HepG2 (cell line): ENCODE data around the gene ZNF528. TPM values are rescaled to one million over a fixed set of nuclear protein-coding genes. Genes with fewer than 3 reads are reported as not detected.

Source experiments
- ATAC-seq: fragments of 200-7000 bp; cut with Tn5 transposase; 3 replicates; pipeline ENCODE4 v1.9.1; 2020; ENCODE audit warnings: mild to moderate bottlenecking, moderate library complexity
- BruUV-seq: library from RNA; stranded (reverse); fragments of 400-500 nt; replicated peaks from 2 replicates; lab custom pipeline; 2021; lab: Mats Ljungman, UMichigan
- CTCF ChIA-PET: fragments of 300-600 bp; formaldehyde crosslinking; extraction: SDS; loops from one replicate; lab custom pipeline; 2021; ENCODE audit warnings: low total read pairs, inconsistent platforms, low intra/inter-chr PET ratio; lab: Yijun Ruan, JAX
- POLR2A ChIA-PET: fragments of 350-600 bp; sonication (Branson Sonifier 250); formaldehyde crosslinking; loops from one replicate; lab custom pipeline; 2020; ENCODE audit warnings: antibody characterized with exemption, inconsistent platforms; lab: Yijun Ruan, JAX
- DNase-seq: peaks from one replicate; pipeline ENCODE4 v3.0.0-alpha.2; 2015; ENCODE audit warnings: low spot score
- FAIRE-seq: peaks from 3 replicates; lab custom pipeline; 2011; peaks lifted over from hg19 to GRCh38; lab: Jason Lieb, UNC
- H2AFZ ChIP-seq: one replicate; pipeline ENCODE4 v1.6.1; 2011; ENCODE audit warnings: low read length, inconsistent platforms
- H3K27ac ChIP-seq: fragments of 300-600 bp; 3 replicates; pipeline ENCODE4 v1.8.0; 2011; ENCODE audit warnings: mixed run types, mild to moderate bottlenecking, mixed read lengths, low read length, inconsistent platforms; ENCODE audit not compliant: insufficient read depth; ENCODE audit errors: extremely low read length
- H3K27me3 ChIP-seq, 2 experiments: fragments of 200-600 bp in 1 of 2; 2 replicates in 1 of 2; 3 replicates in 1 of 2; pipeline versions ENCODE4 v1.6.0 to v1.8.0; 2011; ENCODE audit warnings: low read length in 2 of 2, mild to moderate bottlenecking in 2 of 2, moderate library complexity in 2 of 2, inconsistent platforms in 1 of 2; ENCODE audit not compliant: insufficient read depth in 2 of 2, control insufficient read depth in 1 of 2
- H3K36me3 ChIP-seq, 2 experiments: fragments of 200-600 bp in 1 of 2; replicated peaks in 1 of 2; 2 replicates in 1 of 2; 3 replicates in 1 of 2; pipeline versions ENCODE4 v1.5.1 to v1.8.0; 2011; ENCODE audit warnings: low read length in 2 of 2, inconsistent platforms in 1 of 2; ENCODE audit not compliant: insufficient read depth in 2 of 2, control insufficient read depth in 1 of 2
- H3K4me1 ChIP-seq: 2 replicates; pipeline ENCODE4 v1.5.1; 2012; ENCODE audit warnings: low read length, inconsistent platforms; ENCODE audit not compliant: insufficient read depth
- H3K4me2 ChIP-seq: 2 replicates; pipeline ENCODE4 v1.6.0; 2011; ENCODE audit warnings: low read depth, low read length, inconsistent platforms
- H3K4me3 ChIP-seq, 3 experiments: fragments of 200-600 bp in 1 of 3; sonication (generic), shearing (Covaris generic) in 1 of 3; replicated peaks in 1 of 3; 2 replicates each; pipeline ENCODE4 v1.5.1; 2011 to 2016; ENCODE audit warnings: low read length in 3 of 3, inconsistent platforms in 2 of 3, low read depth in 2 of 3, mild to moderate bottlenecking in 2 of 3, control low read depth in 1 of 3, mixed read lengths in 1 of 3; ENCODE audit not compliant: insufficient read depth in 1 of 3
- H3K79me2 ChIP-seq: one replicate; pipeline ENCODE4 v1.6.1; 2011; ENCODE audit warnings: low read length, inconsistent platforms; ENCODE audit not compliant: insufficient read depth
- H3K9ac ChIP-seq: 2 replicates; pipeline ENCODE4 v1.6.0; 2011; ENCODE audit warnings: mild to moderate bottlenecking, low read depth, low read length, inconsistent platforms; ENCODE audit not compliant: insufficient read depth
- H3K9me3 ChIP-seq: 2 replicates; pipeline ENCODE4 v1.5.1; 2012; ENCODE audit warnings: mild to moderate bottlenecking, low read length
- H4K20me1 ChIP-seq: 2 replicates; pipeline ENCODE4 v1.6.0; 2011; ENCODE audit warnings: inconsistent platforms, mild to moderate bottlenecking, low read length, moderate library complexity; ENCODE audit not compliant: insufficient read depth
- ATM ChIP-seq: fragments of 450-650 bp; IDR thresholded peaks from 2 replicates; pipeline ENCODE4 v1.7.1; 2017; ENCODE audit warnings: mild to moderate bottlenecking, borderline replicate concordance
- GATA4 ChIP-seq: sonication (generic); IDR thresholded peaks from 2 replicates; pipeline ENCODE4 v1.6.1; 2016; ENCODE audit warnings: antibody characterized with exemption, low read depth, borderline replicate concordance
- GATAD2A ChIP-seq: IDR thresholded peaks from 2 replicates; pipeline ENCODE4 v1.6.1; 2016
- HMGA1 ChIP-seq: sonication (generic); formaldehyde crosslinking; conservative IDR thresholded peaks from 2 replicates; pipeline ENCODE4 v1.4.0; 2020; ENCODE audit warnings: missing genetic modification reagents
- ISL2 ChIP-seq: sonication (generic); formaldehyde crosslinking; IDR thresholded peaks from 2 replicates; pipeline ENCODE4 v1.5.0; 2020; ENCODE audit warnings: missing genetic modification reagents
- KMT2B ChIP-seq: IDR thresholded peaks from 2 replicates; pipeline ENCODE4 v1.6.1; 2016; ENCODE audit warnings: missing genetic modification reagents, missing compliant biosample characterization
- MBD4 ChIP-seq: IDR thresholded peaks from 2 replicates; pipeline ENCODE4 v1.6.1; 2012; ENCODE audit warnings: low read length, inconsistent platforms, borderline replicate concordance
- PHF5A ChIP-seq: IDR thresholded peaks from one replicate; pipeline ENCODE4 v1.6.1; 2018; ENCODE audit warnings: low read depth, missing genetic modification reagents; ENCODE audit not compliant: unreplicated experiment
- SKI ChIP-seq: fragments of 450-650 bp; IDR thresholded peaks from one replicate; pipeline ENCODE4 v1.6.1; 2018; ENCODE audit warnings: mild to moderate bottlenecking; ENCODE audit not compliant: partially characterized antibody
- TAF1 ChIP-seq: sonication (generic); formaldehyde crosslinking; IDR thresholded peaks from 2 replicates; pipeline ENCODE4 v1.4.0; 2020; ENCODE audit warnings: missing genetic modification reagents
- ZNF10 ChIP-seq: sonication (generic); formaldehyde crosslinking; IDR thresholded peaks from 2 replicates; pipeline ENCODE4 v1.4.0; 2020; ENCODE audit warnings: mild to moderate bottlenecking, low read depth, missing genetic modification reagents, borderline replicate concordance
- ZNF205 ChIP-seq: IDR thresholded peaks from 2 replicates; pipeline ENCODE4 v1.6.1; 2018; ENCODE audit warnings: missing biosample characterization, missing genetic modification reagents
- ZNF225 ChIP-seq: sonication (generic); formaldehyde crosslinking; IDR thresholded peaks from 2 replicates; pipeline ENCODE4 v1.4.0; 2020; ENCODE audit warnings: mild to moderate bottlenecking, missing genetic modification reagents
- ZNF329 ChIP-seq: sonication (generic); formaldehyde crosslinking; IDR thresholded peaks from 2 replicates; pipeline ENCODE4 v1.9.0; 2021; ENCODE audit warnings: low read depth, mild to moderate bottlenecking, missing genetic modification reagents
- ZNF510 ChIP-seq: sonication (generic); formaldehyde crosslinking; IDR thresholded peaks from 2 replicates; pipeline ENCODE4 v1.4.0; 2020; ENCODE audit warnings: low read depth, mild to moderate bottlenecking, missing genetic modification reagents
- ZNF644 ChIP-seq: IDR thresholded peaks from 2 replicates; pipeline ENCODE4 v1.6.1; 2016; ENCODE audit warnings: low read depth
- WGBS: methylation state at CpG from one replicate; pipeline ENCODE4 v1.1.6; 2017; ENCODE audit warnings: low lambda C conversion rate; 5-methylcytosine and 5-hydroxymethylcytosine counted together
- in situ Hi-C: cut with HindIII; loops from 2 replicates; pipeline ENCODE4 v1.10.0; 2017; ENCODE audit warnings: low pct_unique_long_range_greater_than_20kb; ENCODE audit not compliant: extremely low pct_ligation_motif_present
- intact Hi-C: fragments of 100-400 bp; cut with micrococcal nuclease; formaldehyde crosslinking; loops from one replicate; pipeline ENCODE4 v1.10.0; 2022; ENCODE audit not compliant: unreplicated experiment
- polyA plus RNA-seq, 8 experiments: library from polyadenylated mRNA; depleted of rRNA in 3 of 8; stranded (reverse) in 7 of 8; unstranded in 1 of 8; fragments of >200 nt; fragmentation: Illumina TruSeq in 4 of 8; extraction: Trizol in 4 of 8; gene quantifications; 2 replicates each; pipeline versions ENCODE4 v1.2.1 to v1.2.3, GENCODE V29; 2011 to 2016; ENCODE audit warnings: low read depth in 4 of 8, missing spikeins in 1 of 8, mixed read lengths in 1 of 8; ENCODE audit not compliant: insufficient read depth in 1 of 8
- total RNA-seq, 5 experiments: library from RNA; depleted of rRNA; stranded (reverse); fragments of >200 nt; fragmentation: Illumina TruSeq; extraction: Trizol; gene quantifications; 2 replicates each; pipeline ENCODE4 v1.2.3, GENCODE V29; 2016; ENCODE audit warnings: low read depth in 1 of 5
- TF ChIP-seq, protein P1 (sequence below), 2 experiments: sonication (generic) in 1 of 2; formaldehyde crosslinking in 1 of 2; IDR thresholded peaks; 2 replicates each; pipeline versions ENCODE4 v1.4.0 to v1.6.1; 2016 to 2020; ENCODE audit warnings: borderline replicate concordance in 1 of 2, low read depth in 1 of 2, mild to moderate bottlenecking in 1 of 2, missing genetic modification reagents in 1 of 2

Gene ZNF528
- total and polyA plus RNA-seq, 2 of the 13 experiments (the other 11 are each of a cell fraction or from before 2014, with no cell fraction given) = 4.1 to 10.0 TPM

DNA sequence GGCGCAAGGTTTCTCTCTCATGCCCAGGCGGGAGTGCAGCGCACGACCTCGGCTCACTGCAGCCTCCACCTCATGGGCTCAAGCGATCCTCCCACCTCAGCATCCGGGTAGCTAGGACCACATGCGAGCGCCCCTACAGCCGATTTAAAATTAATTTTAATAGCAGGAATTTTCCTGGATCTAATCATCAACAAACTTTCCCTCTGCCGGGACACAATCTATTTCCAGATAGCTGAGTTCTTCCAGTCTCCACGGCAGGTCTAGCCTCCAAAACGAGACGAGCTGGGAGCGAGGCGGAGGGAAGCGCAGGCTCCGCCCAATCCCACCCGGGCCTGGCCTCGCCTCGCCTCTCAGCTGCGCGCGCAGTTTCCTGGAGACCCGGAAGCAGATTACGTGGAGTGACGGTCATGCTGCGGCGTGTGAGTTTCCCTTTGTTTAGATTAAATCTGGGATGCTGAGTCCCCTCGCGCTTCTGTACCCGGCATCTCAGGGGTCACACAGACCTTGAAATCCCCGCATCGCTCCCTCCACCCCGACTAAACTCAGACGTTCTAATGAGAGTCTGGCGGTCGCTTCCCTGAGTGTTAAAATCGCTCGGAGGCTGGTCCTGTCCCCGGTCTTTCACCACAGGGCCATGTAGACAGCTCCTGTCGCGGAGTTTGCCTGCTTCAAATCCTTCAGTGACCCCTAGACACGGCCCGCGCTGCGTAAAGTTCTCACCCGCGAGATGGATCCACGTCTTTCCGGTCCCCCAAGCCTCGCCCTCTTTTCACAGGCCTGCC is 27.9 kb upstream of the ZNF528 start, which contains the start of gene ZNF880 (continued):
- no peak for TF ChIP-seq ZNF644 (CRISPR knock-in tag)

DNA sequence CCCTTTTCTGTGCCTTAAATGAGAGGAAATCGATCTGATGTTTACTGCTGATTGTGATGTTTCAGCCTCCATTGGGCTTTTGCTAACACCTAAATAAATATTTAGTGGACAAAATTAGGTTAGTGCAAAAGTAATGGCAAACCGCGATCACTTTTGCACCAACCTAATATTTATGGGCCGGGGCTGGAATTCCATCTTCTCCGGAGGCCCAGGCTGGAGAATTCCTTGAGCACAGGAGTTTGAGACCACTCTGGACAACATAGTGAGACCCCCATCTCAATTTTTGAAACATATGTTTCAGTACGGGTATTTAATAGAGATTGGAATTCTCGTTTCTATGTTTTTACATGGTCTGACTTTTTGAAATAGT is 27.3 kb upstream of the ZNF528 start:
- intact Hi-C loops = no loop called here
- no peak for FAIRE-seq
- in situ Hi-C loops = no loop called here
- no TSS peak for BruUV-seq
- no peak overlapping the region for H3K27ac ChIP-seq
- ATAC-seq = no peak
- H3K4me2 ChIP-seq = no peak overlapping the region
- no peaks in the 10 kb centered on the region for H3K79me2 ChIP-seq
- no peak for DNase-seq
- H3K9ac ChIP-seq = no peak overlapping the region
- no peak overlapping the region for H3K4me3 ChIP-seq
- H3K27me3 ChIP-seq = no peaks in the 10 kb centered on the region
- 40% methylated on average over 7 of the region's 7 CpGs for WGBS
- peaks cover 72% of the 10 kb centered on the region for H3K9me3 ChIP-seq
- H3K36me3 ChIP-seq = no peaks in the 10 kb centered on the region
- POLR2A ChIA-PET = no interaction called here
- H2AFZ ChIP-seq = no peak overlapping the region
- TF ChIP-seq, protein P1, sequence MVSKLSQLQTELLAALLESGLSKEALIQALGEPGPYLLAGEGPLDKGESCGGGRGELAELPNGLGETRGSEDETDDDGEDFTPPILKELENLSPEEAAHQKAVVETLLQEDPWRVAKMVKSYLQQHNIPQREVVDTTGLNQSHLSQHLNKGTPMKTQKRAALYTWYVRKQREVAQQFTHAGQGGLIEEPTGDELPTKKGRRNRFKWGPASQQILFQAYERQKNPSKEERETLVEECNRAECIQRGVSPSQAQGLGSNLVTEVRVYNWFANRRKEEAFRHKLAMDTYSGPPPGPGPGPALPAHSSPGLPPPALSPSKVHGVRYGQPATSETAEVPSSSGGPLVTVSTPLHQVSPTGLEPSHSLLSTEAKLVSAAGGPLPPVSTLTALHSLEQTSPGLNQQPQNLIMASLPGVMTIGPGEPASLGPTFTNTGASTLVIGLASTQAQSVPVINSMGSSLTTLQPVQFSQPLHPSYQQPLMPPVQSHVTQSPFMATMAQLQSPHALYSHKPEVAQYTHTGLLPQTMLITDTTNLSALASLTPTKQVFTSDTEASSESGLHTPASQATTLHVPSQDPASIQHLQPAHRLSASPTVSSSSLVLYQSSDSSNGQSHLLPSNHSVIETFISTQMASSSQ (IDR thresholded peaks at IDR 0.05; ENCODE audit: low read depth) = no peak
- TF ChIP-seq, protein P1 (CRISPR knock-in tag; IDR thresholded peaks at IDR 0.05; ENCODE audit: borderline replicate concordance) = no peak
- no peak for TF ChIP-seq ZNF10 (CRISPR knock-in tag)
- TF ChIP-seq HMGA1 = no peak
- no peak for TF ChIP-seq TAF1
- no peak for TF ChIP-seq ISL2 (CRISPR knock-in tag)
- no peak for TF ChIP-seq ZNF329 (CRISPR knock-in tag)
- TF ChIP-seq ZNF225 (CRISPR knock-in tag) = no peak
- no peak for TF ChIP-seq SKI
- no peak for TF ChIP-seq ZNF510 (CRISPR knock-in tag)
- no peak for TF ChIP-seq PHF5A (CRISPR knock-in tag)
- no peak for TF ChIP-seq ZNF205 (CRISPR knock-in tag)
- TF ChIP-seq GATAD2A (CRISPR knock-in tag) = no peak
- TF ChIP-seq KMT2B = no peak
- TF ChIP-seq ATM = no peak
- TF ChIP-seq MBD4 = no peak
- no peak for TF ChIP-seq GATA4
- TF ChIP-seq, all 625 proteins: peak for 0
- CTCF ChIA-PET = no interaction called here
- H4K20me1 ChIP-seq = no peaks in the 10 kb centered on the region
- H3K4me1 ChIP-seq = no peaks in the 10 kb centered on the region
